ENCODE data around the gene CCDC69.

DNA sequence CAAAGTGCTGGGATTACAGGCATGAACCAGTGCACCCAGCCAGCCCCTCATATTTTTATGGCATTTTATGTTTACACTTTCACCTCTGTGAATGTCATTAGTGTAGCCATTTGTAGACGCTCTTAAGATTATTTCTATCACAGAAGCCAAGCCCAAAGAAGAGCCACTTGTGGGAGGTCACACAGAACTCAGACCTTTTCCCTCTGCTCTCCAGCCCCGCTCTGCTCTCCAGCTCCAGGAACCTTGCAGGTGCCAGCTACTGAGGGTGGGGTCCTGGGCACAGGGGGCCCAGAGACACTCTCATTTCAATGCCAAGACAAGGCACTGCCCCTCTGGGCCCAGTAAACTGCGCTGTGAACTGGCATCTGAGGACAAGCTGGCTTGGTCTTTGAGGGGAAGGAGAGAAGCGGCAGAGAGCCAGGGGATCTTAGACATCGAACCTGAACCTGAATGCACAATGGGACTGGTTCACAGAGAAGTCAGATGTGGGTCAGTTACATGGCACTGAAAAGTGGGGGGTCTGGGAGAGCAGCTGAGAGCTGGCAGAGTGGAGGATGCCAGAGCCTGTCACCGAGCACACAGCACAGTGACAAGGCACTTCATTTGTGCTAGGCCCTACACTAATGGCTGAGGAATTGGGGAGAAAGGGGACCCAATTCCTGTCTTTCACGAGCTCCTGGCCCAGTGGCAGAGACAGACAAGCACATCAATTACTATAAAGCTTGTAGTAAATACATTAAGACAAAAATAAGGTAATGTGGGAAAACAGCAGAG is 83.0 kb downstream of the CCDC69 start:
- TF ChIP-seq, protein P1, sequence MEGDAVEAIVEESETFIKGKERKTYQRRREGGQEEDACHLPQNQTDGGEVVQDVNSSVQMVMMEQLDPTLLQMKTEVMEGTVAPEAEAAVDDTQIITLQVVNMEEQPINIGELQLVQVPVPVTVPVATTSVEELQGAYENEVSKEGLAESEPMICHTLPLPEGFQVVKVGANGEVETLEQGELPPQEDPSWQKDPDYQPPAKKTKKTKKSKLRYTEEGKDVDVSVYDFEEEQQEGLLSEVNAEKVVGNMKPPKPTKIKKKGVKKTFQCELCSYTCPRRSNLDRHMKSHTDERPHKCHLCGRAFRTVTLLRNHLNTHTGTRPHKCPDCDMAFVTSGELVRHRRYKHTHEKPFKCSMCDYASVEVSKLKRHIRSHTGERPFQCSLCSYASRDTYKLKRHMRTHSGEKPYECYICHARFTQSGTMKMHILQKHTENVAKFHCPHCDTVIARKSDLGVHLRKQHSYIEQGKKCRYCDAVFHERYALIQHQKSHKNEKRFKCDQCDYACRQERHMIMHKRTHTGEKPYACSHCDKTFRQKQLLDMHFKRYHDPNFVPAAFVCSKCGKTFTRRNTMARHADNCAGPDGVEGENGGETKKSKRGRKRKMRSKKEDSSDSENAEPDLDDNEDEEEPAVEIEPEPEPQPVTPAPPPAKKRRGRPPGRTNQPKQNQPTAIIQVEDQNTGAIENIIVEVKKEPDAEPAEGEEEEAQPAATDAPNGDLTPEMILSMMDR (IDR thresholded peaks at IDR 0.05) = no peak
- no peak for TF ChIP-seq POLR2AphosphoS2 (conservative IDR thresholded peaks at IDR 0.05; ENCODE audit: low read length)
